B cell (primary cell): ENCODE data around the gene PTPRN2. TPM values are rescaled to one million over a fixed set of nuclear protein-coding genes. Genes with fewer than 3 reads are reported as not detected.
"Not testable (repeated sequence)": the region's sequence is repeated elsewhere in the genome, so short reads cannot be mapped to it uniquely, and the experiment has no call there.

Source experiments
- ATAC-seq: fragments of 200-7000 bp; cut with Tn5 transposase; one replicate; pipeline ENCODE4 v1.10.0; 2021; ENCODE audit warnings: low read depth, mild to moderate bottlenecking, moderate number of reproducible peaks, moderate library complexity
- CTCF ChIA-PET: fragments of 350-600 bp; sonication (Branson Sonifier 250); formaldehyde crosslinking; loops from one replicate; lab custom pipeline; 2021; ENCODE audit warnings: antibody characterized with exemption, inconsistent platforms; lab: Charles Lee
- POLR2A ChIA-PET: fragments of 350-600 bp; sonication (Branson Sonifier 250); formaldehyde crosslinking; loops from one replicate; lab custom pipeline; 2021; ENCODE audit warnings: antibody characterized with exemption; lab: Charles Lee
- DNase-seq: peaks from one replicate; pipeline ENCODE4 v3.0.0; 2013
- H2AFZ ChIP-seq: 2 replicates; pipeline ENCODE4 v1.6.1; 2012; ENCODE audit warnings: mild to moderate bottlenecking, low read depth, low read length; ENCODE audit not compliant: insufficient read depth, poor library complexity, severe bottlenecking
- H3K27ac ChIP-seq, 2 donors: 1 replicate in 1 of 2; 2 replicates in 1 of 2; pipeline ENCODE4 v1.5.1; 2012 to 2013; ENCODE audit warnings: low read length in 2 of 2, mild to moderate bottlenecking in 2 of 2, moderate library complexity in 1 of 2
- H3K27me3 ChIP-seq, 4 experiments: fragments of 200-600 bp in 1 of 4; sonication (generic) in 1 of 4; replicated peaks in 1 of 4; 1 replicate in 2 of 4; 2 replicates in 2 of 4; pipeline versions ENCODE4 v1.6.1 to v1.7.0; 2013 to 2016; ENCODE audit warnings: low read length in 3 of 4, mild to moderate bottlenecking in 2 of 4, mixed read lengths in 1 of 4, moderate library complexity in 1 of 4; ENCODE audit not compliant: insufficient read depth in 4 of 4, control insufficient read depth in 3 of 4; ENCODE audit errors: control extremely low read depth in 1 of 4
- H3K36me3 ChIP-seq, 2 experiments: replicated peaks in 1 of 2; 1 replicate in 1 of 2; 2 replicates in 1 of 2; pipeline versions ENCODE4 v1.6.1 to v1.7.1; 2013; ENCODE audit warnings: low read length in 1 of 2; ENCODE audit not compliant: insufficient read depth in 2 of 2, control insufficient read depth in 1 of 2; ENCODE audit errors: control extremely low read depth in 1 of 2, extremely low read depth in 1 of 2
- H3K4me1 ChIP-seq, 2 donors: fragments of 200-600 bp in 1 of 2; sonication (generic) in 1 of 2; 1 replicate in 1 of 2; 2 replicates in 1 of 2; pipeline versions ENCODE4 v1.5.1 to v1.6.1; 2013 to 2017; ENCODE audit warnings: low read length in 2 of 2; ENCODE audit not compliant: control insufficient read depth in 2 of 2, insufficient read depth in 2 of 2
- H3K4me2 ChIP-seq: replicated peaks from 2 replicates; pipeline ENCODE3; 2012; ENCODE audit warnings: mild to moderate bottlenecking, low read depth, low read length; ENCODE audit not compliant: poor library complexity, severe bottlenecking
- H3K4me3 ChIP-seq, 5 experiments: fragments of 200-600 bp in 1 of 5; sonication (generic) in 1 of 5; 1 replicate in 3 of 5; 2 replicates in 2 of 5; pipeline versions ENCODE4 v1.5.1 to v1.7.0; 2011 to 2016; ENCODE audit warnings: low read length in 4 of 5, mild to moderate bottlenecking in 4 of 5, low read depth in 2 of 5, control low read depth in 1 of 5, moderate library complexity in 1 of 5; ENCODE audit not compliant: insufficient read depth in 1 of 5; ENCODE audit errors: control extremely low read depth in 1 of 5, extremely low read depth in 1 of 5
- H3K79me2 ChIP-seq: fragments of 200-600 bp; sonication (generic); one replicate; pipeline ENCODE4 v1.6.0; 2016; ENCODE audit warnings: low read length; ENCODE audit not compliant: control insufficient read depth, insufficient read depth
- H3K9ac ChIP-seq: fragments of 200-600 bp; sonication (generic); 2 replicates; pipeline ENCODE4 v1.6.1; 2017; ENCODE audit warnings: mild to moderate bottlenecking, low read length, moderate library complexity
- H3K9me3 ChIP-seq, 3 donors: one replicate each; pipeline versions ENCODE4 v1.6.1 to v1.7.1; 2013; ENCODE audit warnings: low read length in 2 of 3; ENCODE audit not compliant: control insufficient read depth in 2 of 3, insufficient read depth in 1 of 3; ENCODE audit errors: control extremely low read depth in 1 of 3
- H4K20me1 ChIP-seq: 2 replicates; pipeline ENCODE4 v1.6.0; 2012; ENCODE audit warnings: mild to moderate bottlenecking, low read length; ENCODE audit not compliant: insufficient read depth, control insufficient read depth, poor library complexity, severe bottlenecking
- H3K27ac Mint-ChIP-seq: one replicate; pipeline ENCODE4 v1.8.0; 2021; ENCODE audit warnings: mixed read lengths
- H3K27me3 Mint-ChIP-seq: one replicate; pipeline ENCODE4 v1.8.0; 2021; ENCODE audit warnings: mixed read lengths
- H3K4me1 Mint-ChIP-seq: one replicate; pipeline ENCODE4 v1.8.0; 2021; ENCODE audit warnings: mixed read lengths
- H3K4me3 Mint-ChIP-seq: one replicate; pipeline ENCODE4 v1.8.0; 2021; ENCODE audit warnings: mixed read lengths
- H3K9me3 Mint-ChIP-seq: one replicate; pipeline ENCODE4 v1.8.0; 2022; ENCODE audit warnings: mixed read lengths; ENCODE audit not compliant: insufficient read depth
- CTCF ChIP-seq: fragments of 200-600 bp; IDR thresholded peaks from one replicate; pipeline ENCODE4 v1.8.0; 2022; ENCODE audit warnings: antibody characterized with exemption, mild to moderate bottlenecking
- EZH2 ChIP-seq: IDR thresholded peaks from 2 replicates; pipeline ENCODE4 v1.6.1; 2012; ENCODE audit warnings: borderline replicate concordance, low read depth, mild to moderate bottlenecking, moderate library complexity, low read length; ENCODE audit not compliant: insufficient read depth, poor library complexity, severe bottlenecking
- WGBS: methylation state at CpG from one replicate; pipeline ENCODE4 v1.1.5; 2013; ENCODE audit warnings: missing lambda C conversion rate; ENCODE audit not compliant: insufficient coverage; 5-methylcytosine and 5-hydroxymethylcytosine counted together
- intact Hi-C: fragments of 100-400 bp; cut with micrococcal nuclease; formaldehyde crosslinking; loops from one replicate; pipeline ENCODE4 v1.10.0; 2022
- polyA plus RNA-seq: library from polyadenylated mRNA; depleted of rRNA; stranded (reverse); fragments of >200 nt; gene quantifications from 2 replicates; pipeline ENCODE4 v1.2.3, GENCODE V29; 2012
- total RNA-seq, 2 donors: library from RNA; stranded (reverse); fragments of 120-200 nt in 1 of 2; gene quantifications; 1 replicate in 1 of 2; 2 replicates in 1 of 2; pipeline versions ENCODE4 v1.2.3 to v1.2.4, GENCODE V29; 2013 to 2022

Gene PTPRN2
- total and polyA plus RNA-seq, 2 donors (not counting 1 experiment from before 2014, with no cell fraction given), result 2.0 to 5.0 TPM

- Mint-ChIP-seq H3K27me3 (no peaks in the 10 kb centered on the region), H3K9me3 (no peaks in the 10 kb centered on the region), H3K4me1 (no peaks in the 10 kb centered on the region), H3K27ac (no peak overlapping the region), H3K4me3 (no peak overlapping the region)
- Histone ChIP-seq H4K20me1 (no peaks in the 10 kb centered on the region), H3K4me2 (no peak overlapping the region), H2AFZ (no peak overlapping the region), H3K79me2 (no peaks in the 10 kb centered on the region), H3K4me3 (no peak overlapping the region), H3K36me3 (no peaks in the 10 kb centered on the region), H3K27me3 (no peaks in the 10 kb centered on the region), H3K9me3 (peaks cover 0 to 13% (median 0%) of the 10 kb centered on the region in 3 donors), H3K27ac (no peak overlapping the region), H3K4me1 (no peaks in the 10 kb centered on the region), H3K9ac (no peak overlapping the region)
- 100% methylated on average over 5 of the region's 11 CpGs for WGBS
- no peak for DNase-seq
- no peak for ATAC-seq
- ChIA-PET POLR2A (no interaction called here), CTCF (no interaction called here)
- intact Hi-C loops, result no loop called here
- TF ChIP-seq EZH2, result no peak
- no peak for TF ChIP-seq CTCF
Measured at GRCh38 chr7:158406801-158407200, 180.8 kb downstream of the PTPRN2 start.

- Histone ChIP-seq H4K20me1 (no peaks in the 10 kb centered on the region), H3K4me2 (no peak overlapping the region), H3K27me3 (no peaks in the 10 kb centered on the region), H3K9me3 (peaks cover 0 to 13% (median 0%) of the 10 kb centered on the region in 3 donors), H3K36me3 (no peaks in the 10 kb centered on the region), H3K9ac (no peak overlapping the region), H3K4me1 (no peaks in the 10 kb centered on the region), H3K4me3 (no peak overlapping the region), H2AFZ (no peak overlapping the region), H3K27ac (no peak overlapping the region), H3K79me2 (no peaks in the 10 kb centered on the region)
- 99% methylated on average over 10 of the region's 10 CpGs for WGBS
- Mint-ChIP-seq H3K9me3 (no peaks in the 10 kb centered on the region), H3K4me3 (no peak overlapping the region), H3K27me3 (no peaks in the 10 kb centered on the region), H3K27ac (no peak overlapping the region), H3K4me1 (no peaks in the 10 kb centered on the region)
- TF ChIP-seq CTCF, result no peak
- TF ChIP-seq EZH2, result no peak
- ATAC-seq, result no peak
- no peak for DNase-seq
- CTCF ChIA-PET, result no interaction called here
- intact Hi-C loops, result no loop called here
- POLR2A ChIA-PET, result no interaction called here
Measured at GRCh38 chr7:158406364-158406763, 181.3 kb downstream of the PTPRN2 start.

DNA sequence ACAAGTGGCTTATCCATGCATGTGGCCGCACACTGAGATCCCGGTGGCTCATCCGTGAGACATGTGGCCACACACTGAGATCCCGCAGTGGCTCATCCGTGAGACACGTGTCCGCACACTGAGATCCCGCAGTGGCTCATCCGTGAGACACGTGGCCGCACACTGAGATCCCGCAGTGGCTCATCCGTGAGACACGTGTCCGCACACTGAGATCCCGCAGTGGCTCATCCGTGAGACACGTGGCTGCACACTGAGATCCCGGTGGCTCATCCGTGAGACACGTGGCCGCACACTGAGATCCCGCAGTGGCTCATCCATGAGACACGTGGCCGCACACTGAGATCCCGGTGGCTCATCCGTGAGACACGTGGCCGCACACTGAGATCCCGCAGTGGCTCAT is 181.9 kb downstream of the PTPRN2 start:
- POLR2A ChIA-PET, H2AFZ ChIP-seq, H3K9ac ChIP-seq, H3K27ac Mint-ChIP-seq, H3K4me3 ChIP-seq, H4K20me1 ChIP-seq, H3K4me1 ChIP-seq, H3K79me2 ChIP-seq, H3K9me3 Mint-ChIP-seq, H3K4me3 Mint-ChIP-seq, H3K27ac ChIP-seq, H3K27me3 ChIP-seq, H3K4me2 ChIP-seq, CTCF ChIA-PET, H3K27me3 Mint-ChIP-seq, intact Hi-C loops, H3K36me3 ChIP-seq, H3K4me1 Mint-ChIP-seq, ATAC-seq, DNase-seq: not testable (repeated sequence)
- H3K9me3 ChIP-seq, result peaks cover 0 to 18% (median 0%) of the 10 kb centered on the region in 3 donors
- 97% methylated on average over 30 of the region's 30 CpGs for WGBS
